COLO829 (cell line): Measurements from ENCODE around the gene ALKBH4.
"Not testable (repeated sequence)": the region's sequence is repeated elsewhere in the genome, so short reads cannot be mapped to it uniquely, and the experiment has no call there.

Experiments used
- DNase-seq: peaks from one replicate; pipeline ENCODE4 v3.0.0; 2012; ENCODE audit warnings: low spot score

The ALKBH4 gene

DNA sequence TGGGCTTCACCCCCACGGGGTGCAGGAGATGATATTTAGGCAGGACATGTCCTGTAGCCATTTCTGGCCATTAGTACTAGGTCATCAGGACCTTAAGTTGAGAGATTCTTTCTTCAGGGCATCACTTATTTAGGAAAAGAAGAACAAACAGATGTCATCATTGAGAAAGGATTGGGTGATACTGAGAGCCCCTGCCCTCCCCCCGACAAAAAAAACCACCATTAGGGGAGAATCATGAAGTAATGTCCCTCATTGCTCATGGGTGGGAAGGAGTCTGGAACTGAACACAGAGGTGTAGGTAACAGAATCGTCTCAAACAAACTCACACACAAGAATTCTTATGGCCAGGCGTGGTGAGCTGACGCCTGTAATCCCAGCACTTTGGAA is 37.7 kb downstream of the ALKBH4 start:
- DNase-seq = no peak

DNA sequence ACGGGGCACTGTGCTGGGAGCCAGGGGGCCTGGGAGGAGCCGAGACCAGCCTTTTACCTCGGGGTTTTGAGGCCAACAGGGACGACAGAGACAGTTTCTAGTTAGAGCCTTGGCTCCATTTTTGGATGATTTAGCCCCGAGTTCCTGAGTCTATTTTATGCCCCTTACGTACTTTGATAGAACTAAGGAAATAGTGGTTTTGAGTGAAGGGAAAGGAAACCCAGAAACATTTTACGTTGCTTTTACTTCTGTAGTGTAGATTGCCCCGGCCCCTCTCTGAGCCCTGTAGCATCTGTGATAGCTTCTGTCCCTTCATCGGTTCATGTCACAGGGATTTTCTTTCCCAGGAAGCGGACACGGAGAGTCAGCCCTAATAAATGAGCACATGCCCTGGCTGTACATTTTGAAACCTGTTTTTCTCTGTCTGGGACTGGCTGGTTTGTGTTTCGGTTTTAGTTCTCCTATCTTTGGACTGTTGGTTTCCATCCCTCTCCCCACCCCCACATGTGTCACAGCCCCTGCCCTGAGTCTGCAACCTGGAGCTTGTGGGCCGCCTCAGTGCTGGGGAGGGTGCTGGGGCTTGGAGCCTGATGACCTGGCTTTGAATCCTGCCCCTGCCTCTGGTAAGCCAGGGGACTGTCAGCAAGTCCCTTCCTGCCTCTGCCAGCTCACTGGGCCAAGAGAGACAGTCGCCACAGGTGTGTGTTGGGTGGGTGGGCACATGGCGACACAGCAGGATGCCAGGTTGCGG is 38.2 kb downstream of the ALKBH4 start:
- DNase-seq = no peak

DNA sequence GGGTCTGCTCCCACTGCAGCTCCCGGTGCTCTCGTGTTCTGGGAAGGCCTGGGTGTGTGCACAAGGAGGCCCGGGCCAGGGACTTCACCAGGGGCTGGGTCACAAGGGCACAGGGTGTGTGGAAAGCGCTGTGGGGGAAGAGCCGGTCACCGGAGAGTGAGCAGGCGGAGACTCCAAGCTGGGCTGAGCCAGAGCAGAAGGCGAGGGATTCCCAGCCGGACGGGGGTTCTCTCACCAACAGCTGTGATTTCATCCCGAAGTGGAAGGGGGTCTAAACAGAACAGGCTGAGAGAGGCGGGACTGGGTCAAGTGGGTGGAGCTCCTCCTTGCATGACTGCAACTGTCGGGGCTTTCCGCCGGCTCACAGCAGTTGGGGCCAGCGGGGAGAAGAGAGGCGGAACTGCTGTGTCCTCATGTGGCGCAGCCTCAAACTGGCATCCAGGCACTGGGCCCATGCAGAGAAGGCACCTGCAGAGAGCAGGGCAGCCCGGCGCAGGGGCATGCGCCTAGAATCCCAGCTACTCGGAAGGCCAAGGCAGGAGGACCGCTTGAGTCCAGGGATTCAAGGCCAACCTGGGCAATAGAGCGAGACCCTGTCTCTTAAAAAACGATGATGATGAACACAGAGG is 38.9 kb downstream of the ALKBH4 start:
- DNase-seq = no peak

DNA sequence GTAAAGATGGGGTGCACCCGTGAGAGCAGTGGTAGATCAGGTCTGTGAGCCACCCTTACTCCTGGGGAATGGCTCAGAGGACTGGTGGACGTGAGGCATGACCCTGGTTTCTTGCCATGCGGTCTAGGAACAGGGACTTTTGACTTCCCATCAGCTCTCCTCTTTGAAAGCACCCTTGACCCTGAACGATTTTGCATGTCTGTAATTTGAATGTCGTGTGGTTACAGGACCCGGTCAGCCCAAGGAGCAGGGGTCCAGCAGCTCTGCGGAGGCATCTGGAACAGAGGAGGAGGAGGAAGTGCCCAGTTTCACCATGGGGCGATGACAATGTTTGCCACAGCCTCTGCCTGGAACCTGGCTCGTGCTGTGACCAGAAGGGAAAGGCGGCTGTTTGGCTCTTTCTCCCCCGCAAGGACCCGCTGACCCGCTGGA is 39.9 kb downstream of the ALKBH4 start:
- DNase-seq = no peak

DNA sequence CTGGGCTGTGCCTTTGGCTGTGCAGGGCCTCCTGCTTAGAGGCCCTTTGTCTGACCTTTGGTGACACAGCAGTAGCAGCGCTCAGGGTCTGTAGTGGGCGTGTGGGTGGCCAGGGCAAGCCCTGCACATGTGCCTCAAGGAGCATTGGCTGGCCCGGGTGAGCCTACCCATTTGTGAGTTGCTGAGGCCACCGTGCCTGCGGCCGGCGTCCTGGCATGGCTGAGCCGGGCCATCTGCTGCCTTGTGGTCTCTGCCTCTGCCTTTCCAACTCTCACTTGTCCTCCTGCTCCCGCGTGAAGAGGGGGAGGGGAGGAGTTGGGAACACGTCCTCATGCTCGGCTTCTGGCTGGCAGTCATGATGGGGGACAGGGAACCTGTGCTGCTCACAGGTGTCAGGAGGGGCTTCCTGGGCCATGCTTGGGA is 40.5 kb downstream of the ALKBH4 start:
- DNase-seq = no peak

DNA sequence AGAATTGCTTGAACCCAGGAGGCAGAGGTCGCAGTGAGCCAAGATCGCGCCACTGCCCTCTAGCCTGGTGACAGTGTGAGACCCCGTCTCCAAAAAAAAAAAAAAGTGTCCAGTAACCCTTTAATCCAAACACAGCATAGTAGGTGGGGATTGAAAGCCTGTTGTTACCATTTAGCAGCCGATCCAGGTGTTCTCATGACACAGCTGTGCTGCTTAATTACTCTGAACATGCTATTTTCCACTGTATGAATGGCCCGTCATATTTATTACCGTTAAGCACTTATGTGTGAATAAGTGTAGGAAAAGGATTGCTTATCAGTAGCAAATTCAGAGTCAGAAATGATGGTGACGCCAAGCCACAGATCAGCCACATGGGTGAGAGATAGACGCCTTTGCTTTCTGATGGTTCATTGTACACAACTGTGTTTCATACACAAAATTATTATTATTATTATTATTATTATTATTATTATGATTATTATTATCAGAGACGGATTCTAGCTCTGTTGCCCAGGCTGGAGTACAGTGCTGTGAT is 42.9 kb downstream of the ALKBH4 start:
- DNase-seq = no peak

DNA sequence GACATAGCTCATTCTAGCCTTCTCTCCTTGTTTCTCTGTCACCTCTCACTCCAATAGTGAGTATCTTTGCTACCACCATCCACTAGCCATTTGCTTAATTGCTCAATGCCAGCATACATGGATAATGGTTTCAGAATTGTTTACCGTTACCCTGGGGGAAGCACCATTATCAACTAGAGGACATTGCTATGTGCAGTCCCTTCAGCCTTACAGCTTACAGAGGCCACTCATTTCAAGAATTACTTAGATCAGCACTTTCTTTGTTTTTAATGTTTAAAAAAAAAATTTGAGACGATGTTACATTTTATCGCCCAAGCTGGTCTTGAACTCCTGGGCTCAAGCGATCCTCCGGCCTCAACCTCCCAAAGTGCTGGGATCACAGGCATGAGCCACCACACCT is 46.1 kb downstream of the ALKBH4 start:
- no peak for DNase-seq

DNA sequence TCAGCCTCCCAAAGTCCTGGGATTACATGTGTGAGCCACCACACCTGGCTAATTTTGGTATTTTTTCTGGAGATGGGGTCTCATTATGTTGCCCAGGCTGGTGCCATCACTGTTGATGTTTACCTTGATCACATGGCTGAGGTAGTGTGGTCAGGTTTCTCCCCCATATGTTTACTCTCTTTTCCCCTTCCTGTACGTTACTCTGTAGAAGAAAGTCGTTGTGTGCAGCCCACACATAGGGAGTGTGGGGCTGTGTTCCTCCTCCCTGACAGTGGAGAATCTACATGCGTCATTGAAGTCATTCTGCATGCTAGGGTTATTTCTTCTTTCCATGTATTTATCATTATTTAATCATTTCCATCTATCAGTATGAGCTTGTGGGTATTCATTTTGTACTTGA is 47.6 kb downstream of the ALKBH4 start:
- DNase-seq = no peak

DNA sequence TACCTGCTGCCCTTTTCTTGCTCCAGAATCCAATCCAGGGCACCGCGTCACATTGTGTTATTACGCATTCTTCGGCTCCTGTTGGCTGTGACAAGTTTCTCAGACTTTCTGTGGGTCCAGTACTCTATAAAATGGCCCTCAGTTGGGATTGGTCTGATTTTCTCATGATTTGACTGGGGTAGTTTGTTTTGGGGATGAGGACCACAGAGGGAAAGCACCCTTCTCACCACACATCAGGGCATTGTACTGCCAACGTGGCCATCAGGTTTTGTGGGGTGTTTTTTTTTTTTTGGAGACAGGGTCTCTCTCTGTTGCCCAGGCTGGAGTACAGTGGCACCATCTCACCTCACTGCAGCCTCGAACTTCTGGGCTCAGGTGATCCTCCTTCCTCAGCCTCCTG is 48.3 kb downstream of the ALKBH4 start:
- DNase-seq = no peak

DNA sequence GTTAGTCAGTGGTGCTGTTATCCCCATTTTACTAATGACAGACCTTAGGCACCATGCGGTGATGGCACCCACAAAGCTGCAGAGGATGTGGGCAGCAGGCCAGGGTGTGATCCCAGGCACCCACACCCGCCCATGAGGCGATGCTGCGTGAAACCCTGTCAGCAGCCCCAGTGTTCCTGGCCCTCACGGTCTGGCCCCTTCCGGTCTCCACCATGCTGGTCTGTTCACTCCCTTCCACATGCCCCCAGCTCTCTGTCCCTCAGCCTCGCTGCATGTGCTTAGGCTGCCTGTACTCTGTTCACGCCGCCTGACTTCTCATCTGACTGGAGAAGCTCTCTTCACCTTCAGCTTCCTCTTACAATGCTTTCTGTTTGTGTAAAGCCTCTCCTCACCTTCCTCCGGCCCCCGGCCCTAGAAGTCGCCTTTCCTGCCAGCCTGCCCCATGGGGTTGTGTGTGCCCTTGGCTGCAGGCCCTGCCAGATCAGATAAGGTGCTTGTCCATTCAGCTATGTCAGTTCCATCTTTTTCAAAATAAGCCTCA is 48.9 kb downstream of the ALKBH4 start:
- no peak for DNase-seq

DNA sequence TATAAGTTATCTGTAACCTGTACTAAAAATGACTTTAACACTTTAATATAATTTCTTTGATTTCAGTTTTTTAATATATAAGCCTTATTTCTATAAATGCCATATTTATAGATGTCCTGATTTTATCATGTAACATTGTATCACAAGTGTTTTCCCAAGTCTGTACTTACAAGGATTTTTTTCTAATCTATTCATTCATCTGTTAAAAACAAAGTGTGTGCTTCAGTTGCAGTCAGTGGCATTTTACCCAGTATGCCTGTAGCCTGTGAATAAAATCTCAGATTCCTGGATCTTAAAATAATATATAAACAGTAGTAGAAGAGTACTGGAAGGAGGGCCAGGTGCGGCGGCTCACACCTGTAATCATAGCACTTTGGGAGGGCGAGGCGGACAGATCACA is 51.1 kb downstream of the ALKBH4 start:
- no peak for DNase-seq

DNA sequence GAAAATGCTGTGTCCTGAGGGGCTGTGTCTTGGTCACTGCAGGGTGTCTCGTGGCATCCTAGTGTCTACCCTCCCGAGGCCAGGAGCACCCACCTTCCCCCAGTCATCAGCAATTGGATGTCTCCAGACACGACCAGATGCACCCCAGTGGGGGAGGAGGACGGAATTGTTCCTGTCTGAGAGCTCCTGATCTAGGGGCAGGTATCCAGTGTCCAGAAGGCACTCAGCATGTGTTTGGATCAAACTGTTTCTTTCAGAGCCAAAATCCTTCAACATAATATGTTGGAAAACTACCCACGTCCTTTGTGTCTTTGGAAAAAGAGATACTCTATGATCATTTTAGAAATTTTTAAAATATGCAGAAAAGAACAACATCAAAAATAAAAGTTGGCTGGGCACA is 51.6 kb downstream of the ALKBH4 start:
- DNase-seq = no peak

DNA sequence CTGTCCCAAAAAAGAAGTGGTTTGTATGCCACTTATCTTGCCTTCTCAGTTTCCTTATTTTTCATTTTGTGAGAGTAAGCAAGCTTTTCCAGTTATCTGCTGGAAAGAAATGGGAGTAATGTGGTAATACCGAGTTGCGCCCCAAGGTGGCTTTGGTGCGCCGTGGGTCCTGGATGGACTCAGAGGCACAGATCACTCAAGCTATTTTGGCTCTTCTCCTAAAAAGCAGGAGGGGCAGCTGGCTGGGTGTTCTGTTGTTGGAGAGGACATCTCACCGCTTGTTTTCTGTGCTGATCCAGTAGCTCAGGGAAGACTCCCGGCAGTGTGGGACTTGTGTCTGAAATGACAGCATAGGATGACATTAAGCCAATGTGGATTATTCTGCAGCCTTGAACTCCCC is 52.1 kb downstream of the ALKBH4 start:
- no peak for DNase-seq

DNA sequence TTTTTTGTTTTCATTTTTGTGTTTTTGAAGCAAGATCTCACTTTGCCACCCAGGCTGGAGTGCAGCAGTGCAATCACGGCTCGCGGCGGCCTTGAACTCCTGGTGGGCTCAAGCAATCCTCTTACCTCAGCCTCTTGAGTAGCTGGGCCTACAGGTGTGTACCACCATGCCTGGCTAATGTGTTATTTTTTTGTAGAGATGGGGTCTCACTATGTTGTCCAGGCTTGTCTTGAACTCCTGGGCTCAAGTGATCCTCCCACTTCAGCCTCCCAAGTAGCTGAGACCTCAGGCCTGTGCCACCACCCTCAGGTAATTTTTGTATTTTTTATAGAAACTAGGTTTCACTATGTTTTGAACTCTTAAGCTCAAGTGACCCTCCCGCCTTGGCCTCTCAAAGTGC is 53.7 kb downstream of the ALKBH4 start:
- DNase-seq = no peak

DNA sequence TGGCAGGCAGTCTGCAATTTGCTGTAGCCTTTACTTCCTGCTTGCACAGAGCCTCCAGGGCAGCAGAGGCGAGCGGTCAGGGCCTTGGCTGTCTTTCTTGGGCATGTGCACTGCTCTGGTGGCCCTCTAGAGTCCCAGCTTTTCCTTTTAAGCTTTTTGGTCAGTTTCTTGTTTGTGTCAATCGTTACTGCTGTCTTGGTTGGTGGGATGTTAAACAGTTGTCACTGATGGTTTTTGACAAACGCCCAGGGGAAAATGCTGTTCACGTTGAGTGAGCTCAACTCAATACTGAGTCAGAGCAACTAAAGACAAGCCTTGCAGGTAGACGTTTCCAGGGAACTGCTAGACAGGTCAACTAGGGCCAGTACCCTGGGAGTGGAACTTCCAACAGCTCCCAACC is 54.5 kb downstream of the ALKBH4 start:
- no peak for DNase-seq

DNA sequence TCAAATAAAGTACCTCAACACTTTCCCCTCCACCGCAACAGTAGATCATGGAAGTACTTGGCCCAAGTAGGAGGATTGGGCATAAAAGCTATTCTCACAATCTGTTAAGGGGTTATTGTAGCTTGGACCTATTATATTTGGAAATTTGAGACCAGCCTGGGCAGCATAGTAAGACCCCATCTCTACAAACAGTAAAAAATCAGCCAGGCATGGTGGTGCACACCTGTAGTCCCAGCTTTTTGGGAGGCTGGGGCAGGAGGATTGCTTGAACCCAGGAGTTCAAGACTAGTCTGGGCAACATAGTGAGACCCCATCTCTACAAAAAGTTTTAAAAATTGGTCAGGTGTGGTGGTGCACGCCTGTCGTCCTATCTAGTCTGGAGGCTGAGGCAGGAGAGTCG is 55.3 kb downstream of the ALKBH4 start:
- DNase-seq = no peak

DNA sequence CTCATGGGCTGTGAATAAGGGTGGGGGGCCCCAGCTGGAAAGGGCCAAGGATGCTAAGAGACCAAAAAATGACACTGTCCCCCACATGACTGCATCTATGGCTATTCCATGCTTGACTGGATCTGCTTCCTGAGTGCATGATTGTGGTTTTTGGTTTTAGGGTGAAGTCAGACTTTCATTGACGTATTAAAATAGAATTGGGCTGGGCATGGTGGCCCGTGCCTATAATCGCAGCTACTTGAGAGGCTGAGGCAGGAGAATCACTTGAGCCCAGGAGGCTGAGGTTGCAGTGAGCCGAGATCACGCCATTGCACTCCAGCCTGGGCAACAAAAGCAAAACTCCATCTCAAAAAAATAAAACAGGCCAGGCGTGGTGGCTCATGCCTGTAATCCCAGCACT is 56.1 kb downstream of the ALKBH4 start:
- not testable (repeated sequence) for DNase-seq

DNA sequence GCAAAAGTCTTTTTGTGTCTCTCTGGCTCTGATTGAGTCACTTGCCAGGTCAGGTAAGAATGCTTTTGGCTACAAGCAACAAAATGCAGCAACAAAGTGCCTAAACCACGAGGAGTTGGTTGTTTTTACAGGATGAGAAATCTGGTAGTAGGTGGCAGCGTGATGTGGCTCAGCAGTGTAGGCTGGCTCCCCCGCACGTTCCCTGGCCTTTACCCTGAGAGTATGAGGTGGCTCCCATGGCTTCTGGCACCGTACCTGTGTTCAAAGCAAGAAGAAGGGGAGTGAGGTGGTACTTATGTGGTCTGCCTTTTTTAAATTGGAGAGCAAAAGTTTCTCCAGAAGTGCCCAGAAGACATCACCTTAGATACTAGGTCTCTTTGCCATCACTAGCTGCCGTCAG is 56.8 kb downstream of the ALKBH4 start:
- no peak for DNase-seq
